Endodermal cell (in vitro differentiated cells): ENCODE data around the gene ALDH1L1. TPM values are rescaled to one million over a fixed set of nuclear protein-coding genes. Genes with fewer than 3 reads are reported as not detected.

Source experiments
- DNase-seq: peaks from one replicate; pipeline ENCODE4 v3.0.0-alpha.2; 2017
- H3K27ac ChIP-seq: 2 replicates; pipeline ENCODE4 v1.5.1; 2013; ENCODE audit warnings: mild to moderate bottlenecking, low read depth, low read length, moderate library complexity
- H3K27me3 ChIP-seq: 2 replicates; pipeline ENCODE4 v1.6.1; 2013; ENCODE audit warnings: mild to moderate bottlenecking, low read length, moderate library complexity; ENCODE audit not compliant: insufficient read depth, control insufficient read depth, poor library complexity, severe bottlenecking
- H3K36me3 ChIP-seq: 2 replicates; pipeline ENCODE4 v1.7.0; 2013; ENCODE audit warnings: mild to moderate bottlenecking, low read length, moderate library complexity; ENCODE audit not compliant: control insufficient read depth, insufficient read depth
- H3K4me1 ChIP-seq: one replicate; pipeline ENCODE4 v1.7.0; 2013; ENCODE audit warnings: low read length; ENCODE audit not compliant: control insufficient read depth, insufficient read depth
- H3K4me3 ChIP-seq: 2 replicates; pipeline ENCODE4 v1.5.1; 2013; ENCODE audit warnings: mild to moderate bottlenecking, low read length, moderate library complexity
- H3K9ac ChIP-seq: 2 replicates; pipeline ENCODE4 v1.6.1; 2013; ENCODE audit warnings: mild to moderate bottlenecking, low read length, moderate library complexity; ENCODE audit not compliant: poor library complexity, severe bottlenecking; ENCODE audit errors: extremely low read depth
- H3K9me3 ChIP-seq: 2 replicates; pipeline ENCODE4 v1.6.1; 2013; ENCODE audit warnings: mild to moderate bottlenecking, low read length, moderate library complexity; ENCODE audit not compliant: control insufficient read depth
- H3K27ac Mint-ChIP-seq: 2 replicates; pipeline ENCODE4 v1.8.0; 2020; ENCODE audit warnings: mixed read lengths
- H3K27me3 Mint-ChIP-seq: 2 replicates; pipeline ENCODE4 v1.8.0; 2021; ENCODE audit warnings: mild to moderate bottlenecking, mixed read lengths; ENCODE audit not compliant: insufficient read depth
- H3K36me3 Mint-ChIP-seq: 2 replicates; pipeline ENCODE4 v1.8.0; 2020; ENCODE audit warnings: low read depth, mixed read lengths
- H3K4me1 Mint-ChIP-seq: 2 replicates; pipeline ENCODE4 v1.8.0; 2020; ENCODE audit warnings: mixed read lengths
- H3K4me3 Mint-ChIP-seq: 2 replicates; pipeline ENCODE4 v1.8.0; 2020; ENCODE audit warnings: mild to moderate bottlenecking, moderate library complexity, mixed read lengths
- H3K9me3 Mint-ChIP-seq: 2 replicates; pipeline ENCODE4 v1.8.0; 2020; ENCODE audit warnings: mild to moderate bottlenecking, mixed read lengths
- WGBS, 2 experiments: methylation state at CpG; one replicate each; pipeline versions ENCODE4 v1.1.5 to v1.1.7; 2013; ENCODE audit warnings: missing lambda C conversion rate in 2 of 2, mixed read lengths in 1 of 2; ENCODE audit not compliant: insufficient coverage in 1 of 2, insufficient read length in 1 of 2; 5-methylcytosine and 5-hydroxymethylcytosine counted together
- total RNA-seq, 2 donors: library from RNA; stranded (reverse); fragmentation: NEBNext Ultra II Directional in 1 of 2; extraction: Animal tissue kit (Norgen Biotek cat#: 25700) in 1 of 2; gene quantifications; 2 replicates in 1 of 2; 3 replicates in 1 of 2; pipeline ENCODE4 v1.2.1, GENCODE V29; 2021
- TF ChIP-seq, protein P1 (sequence below): fragments of 200-600 bp; sonication (generic); conservative IDR thresholded peaks from 2 replicates; pipeline ENCODE4 v1.5.0; 2021; ENCODE audit warnings: antibody characterized with exemption, mild to moderate bottlenecking

Gene ALDH1L1
- total RNA-seq, 2 donors from 2014 or later = 1.0 to 1.6 TPM

DNA sequence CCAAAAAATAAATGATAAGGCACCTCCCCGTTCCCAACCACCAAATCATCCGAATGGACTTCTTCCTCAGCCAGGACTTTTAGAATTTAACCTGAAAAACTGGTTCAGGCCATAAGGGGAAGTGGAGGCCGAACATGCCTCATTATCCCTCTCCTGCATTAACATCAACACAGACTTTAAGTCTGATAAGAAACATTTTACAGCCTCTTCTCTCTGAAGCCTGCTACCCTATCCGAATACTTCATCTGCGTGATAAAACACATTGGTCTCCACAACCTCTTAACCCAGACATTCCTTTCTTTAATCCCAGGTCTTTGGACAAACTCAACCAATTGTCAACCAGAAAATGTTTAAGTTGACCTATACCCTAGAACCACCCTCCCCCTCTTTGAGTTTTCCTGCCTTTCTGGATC lies 95.6 kb downstream of the ALDH1L1 start:
- H3K27me3 ChIP-seq = no peaks in the 10 kb centered on the region
- no peak overlapping the region for H3K9ac ChIP-seq
- Mint-ChIP-seq H3K4me3 (peak overlapping the region; percentile 71), H3K9me3 (peaks cover 53% of the 10 kb centered on the region), H3K4me1 (peaks cover 1% of the 10 kb centered on the region), H3K36me3 (peaks cover 11% of the 10 kb centered on the region), H3K27ac (no peak overlapping the region), H3K27me3 (no peaks in the 10 kb centered on the region)
- no peaks in the 10 kb centered on the region for H3K36me3 ChIP-seq
- no peaks in the 10 kb centered on the region for H3K4me1 ChIP-seq
- no peak overlapping the region for H3K27ac ChIP-seq
- WGBS, 2 experiments = 94 to 100% methylated on average over 2 to 5 of the region's 5 CpGs
- H3K9me3 ChIP-seq = peaks cover 55% of the 10 kb centered on the region
- TF ChIP-seq, protein P1, sequence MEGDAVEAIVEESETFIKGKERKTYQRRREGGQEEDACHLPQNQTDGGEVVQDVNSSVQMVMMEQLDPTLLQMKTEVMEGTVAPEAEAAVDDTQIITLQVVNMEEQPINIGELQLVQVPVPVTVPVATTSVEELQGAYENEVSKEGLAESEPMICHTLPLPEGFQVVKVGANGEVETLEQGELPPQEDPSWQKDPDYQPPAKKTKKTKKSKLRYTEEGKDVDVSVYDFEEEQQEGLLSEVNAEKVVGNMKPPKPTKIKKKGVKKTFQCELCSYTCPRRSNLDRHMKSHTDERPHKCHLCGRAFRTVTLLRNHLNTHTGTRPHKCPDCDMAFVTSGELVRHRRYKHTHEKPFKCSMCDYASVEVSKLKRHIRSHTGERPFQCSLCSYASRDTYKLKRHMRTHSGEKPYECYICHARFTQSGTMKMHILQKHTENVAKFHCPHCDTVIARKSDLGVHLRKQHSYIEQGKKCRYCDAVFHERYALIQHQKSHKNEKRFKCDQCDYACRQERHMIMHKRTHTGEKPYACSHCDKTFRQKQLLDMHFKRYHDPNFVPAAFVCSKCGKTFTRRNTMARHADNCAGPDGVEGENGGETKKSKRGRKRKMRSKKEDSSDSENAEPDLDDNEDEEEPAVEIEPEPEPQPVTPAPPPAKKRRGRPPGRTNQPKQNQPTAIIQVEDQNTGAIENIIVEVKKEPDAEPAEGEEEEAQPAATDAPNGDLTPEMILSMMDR = no peak
- H3K4me3 ChIP-seq = peak overlapping the region; percentile 88
- no peak for DNase-seq

DNA sequence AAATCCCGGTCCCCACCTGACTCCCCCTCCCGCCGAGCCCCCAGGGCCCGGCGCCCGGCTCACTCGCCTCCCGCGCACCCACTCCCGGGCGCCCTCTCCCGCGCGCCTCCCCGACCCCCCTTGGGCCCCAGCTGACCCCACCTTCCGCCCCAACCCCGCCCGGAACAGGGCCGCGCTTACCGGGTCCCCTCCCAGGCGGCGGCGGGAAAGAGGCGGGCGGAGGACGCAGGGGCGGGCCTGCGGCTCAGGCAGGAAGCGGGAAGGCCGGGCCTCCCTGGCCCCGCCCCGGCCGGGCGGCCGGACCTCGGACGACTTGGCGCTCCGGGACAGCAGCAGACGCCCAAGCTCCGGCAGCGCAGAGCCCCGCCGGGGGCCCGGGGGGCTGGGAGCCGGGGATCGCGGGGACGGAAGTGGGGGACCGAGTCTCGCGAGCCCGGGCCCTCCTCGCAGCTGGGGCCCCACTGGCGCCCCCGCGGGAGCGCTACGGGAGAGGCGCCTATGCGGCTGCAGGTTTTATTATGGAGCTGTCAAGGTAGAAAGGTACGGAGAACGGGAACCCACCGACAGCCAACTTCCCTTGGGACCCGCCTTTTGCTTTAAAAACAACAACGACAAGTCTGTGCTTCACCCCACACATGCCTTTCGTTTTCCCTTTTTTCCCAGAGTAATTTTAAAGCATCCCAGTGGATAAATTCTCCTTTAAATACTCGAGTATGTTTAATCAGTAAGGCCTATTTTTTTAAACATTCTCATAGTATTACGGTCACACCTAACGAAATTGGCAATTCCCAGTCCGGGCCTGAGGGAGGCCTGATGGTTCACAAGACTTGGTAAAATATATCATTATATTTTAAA lies 96.2 kb downstream of the ALDH1L1 start, which contains the start of gene SLC41A3:
TSS of gene SLC41A3 (minus strand) at position 212 of the 855 bp plus-strand sequence. CDS start 15,905 bp downstream, outside the sequence.
- H3K36me3 Mint-ChIP-seq = peaks cover 11% of the 10 kb centered on the region
- peaks cover 1% of the 10 kb centered on the region for H3K4me1 Mint-ChIP-seq

DNA sequence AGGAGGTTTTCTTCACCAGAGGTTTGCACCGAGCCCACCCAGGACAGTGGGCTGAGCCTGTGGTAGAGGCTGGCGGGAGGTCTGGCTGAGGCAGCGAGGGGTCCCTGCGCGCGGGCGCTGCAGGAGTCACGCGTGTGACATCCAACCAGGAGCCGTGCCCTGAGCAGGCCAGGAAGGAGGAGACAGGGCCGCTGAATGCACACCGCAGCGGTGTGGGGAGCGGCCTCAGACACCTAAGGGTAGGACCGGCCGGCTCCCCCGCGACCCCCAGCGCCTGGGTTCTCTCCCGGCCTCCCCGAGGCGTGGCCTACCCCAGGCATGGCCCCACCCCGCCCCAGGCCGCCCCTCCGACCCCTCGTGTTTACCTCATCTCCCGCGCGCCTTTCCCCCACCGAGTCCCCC lies 96.9 kb downstream of the ALDH1L1 start:
- Mint-ChIP-seq H3K27ac (no peak overlapping the region), H3K9me3 (peaks cover 42% of the 10 kb centered on the region), H3K27me3 (no peaks in the 10 kb centered on the region), H3K4me1 (peaks cover 1% of the 10 kb centered on the region), H3K4me3 (peak overlapping the region; percentile 71), H3K36me3 (peaks cover 11% of the 10 kb centered on the region)
- H3K9me3 ChIP-seq = peaks cover 47% of the 10 kb centered on the region
- no peaks in the 10 kb centered on the region for H3K4me1 ChIP-seq
- no peaks in the 10 kb centered on the region for H3K36me3 ChIP-seq
- no peak overlapping the region for H3K27ac ChIP-seq
- H3K27me3 ChIP-seq = no peaks in the 10 kb centered on the region
- H3K9ac ChIP-seq = peak overlapping the region; percentile 62
- 2 to 8% methylated on average over 5 to 30 of the region's 30 CpGs for WGBS, 2 experiments
- DNase-seq = peak; percentile 81
- H3K4me3 ChIP-seq = peak overlapping the region; percentile 88
- TF ChIP-seq, protein P1 = no peak

More for the DNA sequence above, 96.2 kb downstream of the ALDH1L1 start, which contains the start of gene SLC41A3:
- peak within 1 kb of the TSS; percentile 62 for H3K9ac ChIP-seq
- no peaks in the 10 kb centered on the region for H3K27me3 Mint-ChIP-seq
- H3K9me3 Mint-ChIP-seq = peaks cover 46% of the 10 kb centered on the region
- 1 to 5% methylated on average over 14 to 72 of the region's 72 CpGs for WGBS, 2 experiments
- no peaks in the 10 kb centered on the region for H3K4me1 ChIP-seq
- no peaks in the 10 kb centered on the region for H3K36me3 ChIP-seq
- H3K4me3 Mint-ChIP-seq = peak within 1 kb of the TSS; percentile 71
- H3K9me3 ChIP-seq = peaks cover 53% of the 10 kb centered on the region
- peak; percentile 95 for DNase-seq
- no peak within 1 kb of the TSS for H3K27ac Mint-ChIP-seq
- no peaks in the 10 kb centered on the region for H3K27me3 ChIP-seq
- H3K4me3 ChIP-seq = peak within 1 kb of the TSS; percentile 88
- no peak within 1 kb of the TSS for H3K27ac ChIP-seq
- TF ChIP-seq, protein P1 = peak; percentile 64
